ACHN (cell line): Measurements from ENCODE around the gene KCNQ1OT1.

ENCODE experiments used
- DNase-seq: peaks from one replicate; pipeline ENCODE4 v3.0.0-alpha.2; 2015
- in situ Hi-C: cut with HindIII; loops from 2 replicates; pipeline ENCODE4 v1.10.0; 2017; ENCODE audit warnings: low sequenced_read_pairs, low pct_ligation_motif_present, low pct_unique_long_range_greater_than_20kb

The KCNQ1OT1 gene

DNA sequence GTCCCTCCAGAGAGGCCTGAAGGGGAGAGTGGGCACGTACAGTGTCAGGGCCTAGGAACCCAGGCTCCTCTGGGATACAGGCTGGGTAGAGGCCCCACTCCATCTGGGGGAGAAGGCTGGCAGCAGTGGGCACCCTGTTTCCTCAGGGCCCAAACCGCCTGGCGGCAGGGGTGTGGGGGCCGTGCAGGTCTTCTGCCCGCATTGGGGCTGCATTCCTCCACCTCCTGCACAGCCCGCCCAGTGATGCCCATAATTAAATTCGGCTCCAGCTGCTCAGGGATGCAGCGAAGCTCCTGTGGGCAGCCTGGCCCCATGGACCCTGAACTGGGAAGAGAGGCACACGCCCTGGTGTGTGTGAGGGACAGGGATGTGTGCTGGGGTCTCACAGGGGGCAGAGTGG is 35.4 kb downstream of the KCNQ1OT1 start:
- in situ Hi-C loops: no loop called here
- no peak for DNase-seq

- DNase-seq: no peak
- in situ Hi-C loops: no loop called here
Observed at GRCh38 chr11:2663915-2664314, 35.9 kb downstream of the KCNQ1OT1 start.

DNA sequence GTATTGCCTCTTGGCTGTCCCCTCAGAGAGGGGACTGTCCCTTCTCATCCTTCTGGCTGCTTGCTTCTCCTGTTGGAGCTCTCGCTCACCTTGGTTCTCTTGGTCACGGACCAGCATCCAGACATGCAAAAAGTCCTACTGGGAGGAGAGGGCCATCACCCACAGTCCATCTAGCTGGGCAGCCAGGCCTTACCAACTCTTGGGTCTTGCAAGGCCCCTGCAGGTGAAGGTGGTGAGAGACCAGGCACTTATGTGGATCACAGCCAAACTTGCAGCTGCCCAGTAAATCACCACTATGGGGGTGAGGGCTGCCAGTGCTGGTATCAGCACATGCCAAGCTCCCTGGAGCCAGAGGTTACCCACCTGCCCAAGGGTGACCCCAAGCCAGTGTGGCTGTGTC is 36.3 kb downstream of the KCNQ1OT1 start:
- DNase-seq: no peak

GRCh38 chr11:2662430-2663299 is 37.1 kb downstream of the KCNQ1OT1 start:
- in situ Hi-C loops: no loop called here
- no peak for DNase-seq

More for the DNA sequence above, 36.3 kb downstream of the KCNQ1OT1 start:
- in situ Hi-C loops: no loop called here

GRCh38 chr11:2662024-2662312 is 37.8 kb downstream of the KCNQ1OT1 start:
- DNase-seq: no peak
- in situ Hi-C loops: no loop called here

- in situ Hi-C loops: no loop called here
- no peak for DNase-seq
Observed at GRCh38 chr11:2661173-2662023, 38.4 kb downstream of the KCNQ1OT1 start.

- DNase-seq: no peak
- in situ Hi-C loops: no loop called here
Observed at GRCh38 chr11:2660357-2660939, 39.3 kb downstream of the KCNQ1OT1 start.

- no peak for DNase-seq
- in situ Hi-C loops: no loop called here
Observed at GRCh38 chr11:2657697-2658284, 42.0 kb downstream of the KCNQ1OT1 start.

- in situ Hi-C loops: no loop called here
Observed at GRCh38 chr11:2656859-2657258, 42.9 kb downstream of the KCNQ1OT1 start.

DNA sequence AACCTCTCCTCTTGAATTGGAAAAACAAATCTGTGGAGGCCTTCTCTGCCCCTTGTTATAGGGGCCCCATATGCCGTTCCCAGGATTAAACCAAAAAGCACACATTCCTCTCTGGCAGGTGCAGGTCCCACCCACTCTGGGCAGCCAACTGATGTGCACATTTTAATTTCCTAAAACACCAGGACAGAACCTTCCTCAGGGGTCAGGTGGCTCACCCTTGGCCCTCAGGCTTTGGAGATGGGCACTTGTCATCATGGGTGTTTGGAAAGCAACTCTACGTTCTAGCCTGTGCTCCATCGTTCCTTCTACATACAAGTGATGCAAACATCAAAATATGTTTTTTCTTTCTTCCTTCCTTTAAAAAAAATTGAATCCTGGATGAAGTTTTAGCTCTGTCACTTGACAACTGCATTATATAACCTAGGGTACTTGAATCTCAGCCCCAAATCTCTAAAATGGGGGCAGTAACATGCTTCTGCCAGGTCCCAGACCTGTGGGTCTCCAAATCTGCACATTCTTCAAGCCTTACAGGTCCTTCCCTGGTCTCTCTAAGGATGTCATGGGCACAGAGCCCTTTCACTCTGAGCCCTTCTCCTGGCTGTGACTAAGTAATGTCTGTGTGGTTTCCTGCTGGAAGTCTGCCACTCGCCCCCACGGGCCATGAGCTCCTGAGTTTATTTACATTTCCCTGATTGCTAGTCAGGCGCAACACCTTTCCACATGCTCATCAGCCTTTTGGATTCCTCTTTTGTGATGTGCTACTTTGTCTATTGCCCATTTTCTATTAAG is 43.8 kb downstream of the KCNQ1OT1 start:
- no peak for DNase-seq
- in situ Hi-C loops: no loop called here

More at GRCh38 chr11:2656859-2657258, 42.9 kb downstream of the KCNQ1OT1 start:
- DNase-seq: no peak

- in situ Hi-C loops: no loop called here
- no peak for DNase-seq
Observed at GRCh38 chr11:2655016-2655719, 44.6 kb downstream of the KCNQ1OT1 start.

DNA sequence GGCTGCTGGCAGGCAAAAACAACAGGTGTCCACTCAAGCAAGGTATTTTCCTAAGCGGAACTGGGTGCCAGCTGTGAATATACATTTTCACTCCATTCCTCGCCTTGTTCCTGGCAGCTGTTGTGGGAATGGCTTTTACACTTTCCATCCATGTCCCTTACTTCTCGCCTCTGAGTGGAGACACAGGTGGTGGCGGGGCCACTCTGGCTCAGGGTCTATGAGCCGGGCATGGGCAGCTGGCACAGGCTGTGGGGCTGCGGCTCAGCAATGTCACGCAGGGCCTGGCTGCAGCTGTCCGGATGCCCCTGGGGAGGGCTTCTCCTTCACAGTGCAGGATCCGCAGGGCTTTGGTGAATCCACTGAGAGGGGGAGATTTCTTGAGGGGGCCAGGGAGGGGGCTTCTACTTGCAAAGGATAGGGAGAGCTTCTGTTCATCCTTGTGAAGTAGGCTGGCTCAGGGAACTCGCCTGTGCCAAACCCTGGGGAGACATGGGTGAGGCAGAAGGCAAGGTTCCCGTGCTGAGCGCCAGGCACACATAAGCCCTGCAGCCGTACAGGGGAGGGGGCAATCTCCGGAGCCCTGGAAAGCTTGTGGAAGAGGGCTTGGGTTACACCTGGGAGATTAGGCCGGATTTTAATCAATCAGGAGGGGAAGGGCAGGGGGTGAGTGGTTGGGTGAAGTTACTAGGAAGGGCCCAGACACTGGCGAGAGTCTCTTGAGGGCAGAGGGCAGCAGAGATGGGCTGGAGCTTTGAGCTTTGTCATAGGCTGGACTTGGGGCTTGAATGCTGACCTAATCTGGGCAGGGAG is 45.7 kb downstream of the KCNQ1OT1 start:
- in situ Hi-C loops: no loop called here
- no peak for DNase-seq

- in situ Hi-C loops: no loop called here
- DNase-seq: no peak
Observed at GRCh38 chr11:2653198-2653551, 46.6 kb downstream of the KCNQ1OT1 start.

- DNase-seq: no peak
- in situ Hi-C loops: no loop called here
Observed at GRCh38 chr11:2652333-2653197, 47.2 kb downstream of the KCNQ1OT1 start.

- no peak for DNase-seq
- in situ Hi-C loops: no loop called here
Observed at GRCh38 chr11:2651826-2652271, 47.9 kb downstream of the KCNQ1OT1 start.

DNA sequence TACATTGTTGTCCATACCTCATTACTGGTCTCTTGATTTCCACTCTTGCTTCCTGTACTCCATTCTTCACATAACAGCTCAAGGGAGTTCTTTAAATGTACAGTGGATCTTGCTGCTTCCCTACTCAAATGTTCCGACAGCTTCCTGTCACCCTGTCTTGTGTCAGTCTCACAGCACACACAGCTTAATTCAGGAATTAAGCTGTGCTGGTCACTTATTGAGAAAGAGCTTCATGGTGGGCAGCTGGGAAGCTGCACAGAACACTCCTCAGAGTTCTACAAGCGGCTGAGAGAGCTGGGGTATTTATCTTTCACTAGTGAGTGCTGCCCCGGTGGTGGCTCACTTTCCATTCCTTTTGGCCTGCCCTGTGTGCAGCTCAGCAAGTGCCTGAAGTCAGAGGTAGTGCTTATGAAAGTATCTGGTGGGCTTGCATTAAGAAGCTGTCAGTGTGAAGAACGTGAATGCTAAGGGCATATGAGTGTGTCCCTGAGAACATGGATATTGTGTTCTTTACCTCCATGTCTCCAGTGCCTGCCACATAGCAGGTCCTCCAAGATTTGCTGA is 48.7 kb downstream of the KCNQ1OT1 start:
- DNase-seq: no peak
- in situ Hi-C loops: no loop called here
